Putamen (tissue), 1 donor: ENCODE measurements around the gene MFGE8.
"Not testable (repeated sequence)": the region's sequence is repeated elsewhere in the genome, so short reads cannot be mapped to it uniquely, and the experiment has no call there.

Experiments used
- DNase-seq: peaks from one replicate; pipeline ENCODE4 v3.0.0-alpha.2; 2016; ENCODE audit warnings: low spot score

MFGE8 gene

GRCh38 chr15:88913017-88913849 is at the start of gene MFGE8:
MFGE8 (minus strand) TSS chr15:88913379; CDS start chr15:88913319, 60 bp downstream.
- peak; percentile 59 for DNase-seq

GRCh38 chr15:88959445-88959844 is 46.3 kb upstream of the MFGE8 start:
- no peak for DNase-seq

GRCh38 chr15:88956906-88957305 is 43.7 kb upstream of the MFGE8 start:
- no peak for DNase-seq

- DNase-seq, result no peak
These were observed 43.1 kb upstream of the MFGE8 start for GRCh38 chr15:88956263-88956662.

- DNase-seq, result peak; percentile 76
These were observed 41.5 kb upstream of the MFGE8 start for GRCh38 chr15:88954431-88955277.

- DNase-seq, result no peak
These were observed 37.5 kb upstream of the MFGE8 start for GRCh38 chr15:88950600-88951160.

- DNase-seq, result no peak
These were observed 36.7 kb upstream of the MFGE8 start for GRCh38 chr15:88949734-88950400.

GRCh38 chr15:88940110-88940675 is 27.0 kb upstream of the MFGE8 start:
- no peak for DNase-seq

GRCh38 chr15:88939486-88939806 is 26.3 kb upstream of the MFGE8 start:
- no peak for DNase-seq

- DNase-seq, result no peak
These were observed 25.8 kb upstream of the MFGE8 start for GRCh38 chr15:88938802-88939485.

- DNase-seq, result not testable (repeated sequence)
These were observed 21.3 kb upstream of the MFGE8 start for GRCh38 chr15:88934449-88934848.

- no peak for DNase-seq
These were observed 19.7 kb upstream of the MFGE8 start for GRCh38 chr15:88932875-88933330.

- peak; percentile 89 for DNase-seq
These were observed 19.2 kb upstream of the MFGE8 start for GRCh38 chr15:88932271-88932874.

- no peak for DNase-seq
These were observed 17.4 kb upstream of the MFGE8 start for GRCh38 chr15:88930579-88930978.

GRCh38 chr15:88929358-88930098 is 16.3 kb upstream of the MFGE8 start:
- not testable (repeated sequence) for DNase-seq

GRCh38 chr15:88928192-88928591 is 15.0 kb upstream of the MFGE8 start:
- DNase-seq, result not testable (repeated sequence)

- not testable (repeated sequence) for DNase-seq
These were observed 12.5 kb upstream of the MFGE8 start for GRCh38 chr15:88925648-88926047.

GRCh38 chr15:88920892-88921435 is 7.8 kb upstream of the MFGE8 start:
- not testable (repeated sequence) for DNase-seq

GRCh38 chr15:88920186-88920891 is 7.2 kb upstream of the MFGE8 start:
- peak; percentile 47 for DNase-seq
